Activated CD4-positive, alpha-beta T cell treated with anti-CD3 and anti-CD28 coated beads, Interleukin-2, amount 50 U/mL, for 48 hours (primary cell): ENCODE data around the gene BLCAP.
"Not testable (repeated sequence)": the region's sequence is repeated elsewhere in the genome, so short reads cannot be mapped to it uniquely, and the experiment has no call there.

Source experiments
- DNase-seq, 2 experiments: peaks; one replicate each; pipeline ENCODE4 v3.0.0-alpha.2; 2020

The BLCAP gene

GRCh38 chr20:37479925-37480691 lies 47.6 kb downstream of the BLCAP start:
- no peak for DNase-seq

GRCh38 chr20:37479266-37479665 lies 48.4 kb downstream of the BLCAP start:
- DNase-seq, result no peak

GRCh38 chr20:37477041-37477440 lies 50.6 kb downstream of the BLCAP start:
- no peak for DNase-seq

- DNase-seq, result no peak
Measured at GRCh38 chr20:37475252-37475651, 52.4 kb downstream of the BLCAP start.

- no peak for DNase-seq
Measured at GRCh38 chr20:37474386-37474785, 53.3 kb downstream of the BLCAP start.

- no peak for DNase-seq
Measured at GRCh38 chr20:37473249-37474000, 54.3 kb downstream of the BLCAP start.

- DNase-seq, result not testable (repeated sequence)
Measured at GRCh38 chr20:37472435-37472834, 55.2 kb downstream of the BLCAP start.

- no peak for DNase-seq
Measured at GRCh38 chr20:37471741-37472235, 55.9 kb downstream of the BLCAP start.

GRCh38 chr20:37470190-37470589 lies 57.5 kb downstream of the BLCAP start:
- DNase-seq, result not testable (repeated sequence)

- DNase-seq, result no peak
Measured at GRCh38 chr20:37469531-37469930, 58.1 kb downstream of the BLCAP start.

GRCh38 chr20:37468886-37469285 lies 58.8 kb downstream of the BLCAP start:
- DNase-seq, result no peak
